ENCODE results near the gene INIP. TPM values are rescaled to one million over a fixed set of nuclear protein-coding genes. Genes with fewer than 3 reads are reported as not detected.
"Not testable (repeated sequence)": the region's sequence is repeated elsewhere in the genome, so short reads cannot be mapped to it uniquely, and the experiment has no call there.

Gene INIP
- total RNA-seq, 1 donor from 2014 or later: 15.1 TPM

GRCh38 chr9:112747094-112747493, 29.2 kb upstream of the INIP start:
- DNase-seq (no peak), ATAC-seq (no peak)
- intact Hi-C loops (cut with micrococcal nuclease): no loop called here

GRCh38 chr9:112744177-112744576, 26.3 kb upstream of the INIP start:
- ATAC-seq (peak; percentile 81), DNase-seq (no peak)
- intact Hi-C loops (cut with micrococcal nuclease): no loop called here

- DNase-seq (no peak), ATAC-seq (no peak)
- intact Hi-C loops (cut with micrococcal nuclease): no loop called here
Observed at GRCh38 chr9:112743216-112743836, 25.4 kb upstream of the INIP start.

- intact Hi-C loops (cut with micrococcal nuclease): no loop called here
- no peak for ATAC-seq
- DNase-seq: no peak
Observed at GRCh38 chr9:112734892-112735291, 17.0 kb upstream of the INIP start.

GRCh38 chr9:112731971-112732370, 14.1 kb upstream of the INIP start:
- intact Hi-C loops (cut with micrococcal nuclease): no loop called here
- ATAC-seq (no peak), DNase-seq (no peak)

- no peak for ATAC-seq
- intact Hi-C loops (cut with micrococcal nuclease): no loop called here
Observed at GRCh38 chr9:112728401-112728800, 10.5 kb upstream of the INIP start.

GRCh38 chr9:112726428-112726827, 8.5 kb upstream of the INIP start:
- intact Hi-C loops (cut with micrococcal nuclease): no loop called here
- DNase-seq (no peak), ATAC-seq (no peak)

More at GRCh38 chr9:112728401-112728800, 10.5 kb upstream of the INIP start:
- DNase-seq: no peak

- ATAC-seq (no peak), DNase-seq (no peak)
- intact Hi-C loops (cut with micrococcal nuclease): no loop called here
Observed at GRCh38 chr9:112725961-112726360, 8.0 kb upstream of the INIP start.

GRCh38 chr9:112722749-112723148, 4.8 kb upstream of the INIP start:
- ATAC-seq; DNase-seq; intact Hi-C loops (cut with micrococcal nuclease): not testable (repeated sequence)

GRCh38 chr9:112720113-112720780, 2.3 kb upstream of the INIP start:
- no peak for DNase-seq
- no peak for ATAC-seq
- intact Hi-C loops (cut with micrococcal nuclease): no loop called here

GRCh38 chr9:112719696-112720095, 1.8 kb upstream of the INIP start:
- intact Hi-C loops (cut with micrococcal nuclease): no loop called here
- DNase-seq (no peak), ATAC-seq (no peak)

- intact Hi-C loops (cut with micrococcal nuclease): no loop called here
- DNase-seq: no peak
Observed at GRCh38 chr9:112719241-112719691, 1.3 kb upstream of the INIP start.

GRCh38 chr9:112712678-112713077, 5.2 kb downstream of the INIP start:
- intact Hi-C loops (cut with micrococcal nuclease): no loop called here

More at GRCh38 chr9:112719241-112719691, 1.3 kb upstream of the INIP start:
- no peak for ATAC-seq

GRCh38 chr9:112711050-112711689, 6.7 kb downstream of the INIP start:
- ATAC-seq (peak; percentile 41), DNase-seq (no peak)
- intact Hi-C loops (cut with micrococcal nuclease): no loop called here

More at GRCh38 chr9:112712678-112713077, 5.2 kb downstream of the INIP start:
- ATAC-seq (no peak), DNase-seq (no peak)

- no peak for DNase-seq
- intact Hi-C loops (cut with micrococcal nuclease): no loop called here
Observed at GRCh38 chr9:112705768-112706427, 12.0 kb downstream of the INIP start.

GRCh38 chr9:112703304-112703703, 14.6 kb downstream of the INIP start:
- ATAC-seq (no peak), DNase-seq (no peak)
- intact Hi-C loops (cut with micrococcal nuclease): no loop called here

More at GRCh38 chr9:112705768-112706427, 12.0 kb downstream of the INIP start:
- ATAC-seq: peak; percentile 73

GRCh38 chr9:112700085-112700484, 17.8 kb downstream of the INIP start:
- intact Hi-C loops (cut with micrococcal nuclease): no loop called here
- DNase-seq: no peak

GRCh38 chr9:112699230-112699629, 18.7 kb downstream of the INIP start:
- ATAC-seq (no peak), DNase-seq (no peak)
- intact Hi-C loops (cut with micrococcal nuclease): no loop called here

More at GRCh38 chr9:112700085-112700484, 17.8 kb downstream of the INIP start:
- ATAC-seq: no peak

- no peak for ATAC-seq
- intact Hi-C loops (cut with micrococcal nuclease): no loop called here
- no peak for DNase-seq
Observed at GRCh38 chr9:112696461-112696860, 21.5 kb downstream of the INIP start.

Measured in left ventricle myocardium superior (tissue), 1 donor.